GM13976 (cell line): ENCODE results near the gene C2orf78.

Experiments
- DNase-seq: peaks from one replicate; pipeline ENCODE4 v3.0.0; 2012; ENCODE audit warnings: low spot score
- CTCF ChIP-seq: IDR thresholded peaks from 2 replicates; pipeline ENCODE4 v1.5.1; 2012; ENCODE audit warnings: borderline replicate concordance, mild to moderate bottlenecking; ENCODE audit not compliant: insufficient read depth; ENCODE audit errors: extremely low read depth, missing control alignments, control extremely low read depth
- in situ Hi-C: fragments of 300-500 bp; cut with MboI; formaldehyde crosslinking; loops from one replicate; pipeline ENCODE4 v1.12.0; 2022; ENCODE audit warnings: low sequenced_read_pairs, mixed read lengths, inconsistent platforms; ENCODE audit not compliant: unreplicated experiment

Gene C2orf78

GRCh38 chr2:73836141-73836943, 52.4 kb downstream of the C2orf78 start:
- in situ Hi-C loops = no loop called here

GRCh38 chr2:73837847-73838585, 54.0 kb downstream of the C2orf78 start:
- TF ChIP-seq CTCF = no peak
- DNase-seq = no peak
- in situ Hi-C loops = no loop called here

More at GRCh38 chr2:73836141-73836943, 52.4 kb downstream of the C2orf78 start:
- TF ChIP-seq CTCF = no peak
- DNase-seq = no peak

- in situ Hi-C loops = no loop called here
- no peak for DNase-seq
- no peak for TF ChIP-seq CTCF
These were observed 55.0 kb downstream of the C2orf78 start for GRCh38 chr2:73838889-73839534.

DNA sequence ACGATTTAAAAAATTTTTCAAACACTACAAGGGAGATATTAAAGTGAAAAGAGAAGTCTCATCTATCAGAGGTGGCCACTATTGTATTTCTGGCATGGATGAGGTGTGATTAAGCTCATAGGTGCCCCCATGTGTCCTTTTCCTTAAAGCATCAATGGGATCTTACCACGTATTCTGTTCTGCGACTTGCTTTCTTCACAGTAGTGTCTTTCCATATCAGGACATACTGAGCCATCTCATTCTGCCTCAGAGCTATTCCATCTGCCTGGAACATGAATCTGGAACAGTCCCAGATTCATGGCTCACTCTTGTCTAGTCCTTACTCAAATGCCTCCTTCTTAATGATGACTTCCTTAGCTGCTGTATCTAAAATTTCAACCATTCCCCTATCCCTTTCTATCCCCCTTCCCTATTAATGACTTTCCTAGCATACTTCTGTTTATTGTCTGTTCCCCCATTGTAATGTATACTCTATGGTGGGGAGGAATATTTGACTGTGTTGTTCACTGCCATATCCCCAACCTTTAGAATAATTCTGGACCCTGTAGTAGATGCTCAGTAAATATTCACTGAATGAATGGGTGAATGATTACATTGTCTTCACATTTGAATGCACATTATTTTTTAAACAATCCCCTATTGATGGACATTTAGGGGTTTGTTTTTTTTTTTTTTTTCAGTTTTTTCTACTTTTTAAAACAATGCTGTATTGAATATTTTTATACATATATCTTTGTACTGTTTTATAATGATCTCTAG, 55.8 kb downstream of the C2orf78 start:
- no peak for TF ChIP-seq CTCF
- DNase-seq = no peak
- in situ Hi-C loops = no loop called here

DNA sequence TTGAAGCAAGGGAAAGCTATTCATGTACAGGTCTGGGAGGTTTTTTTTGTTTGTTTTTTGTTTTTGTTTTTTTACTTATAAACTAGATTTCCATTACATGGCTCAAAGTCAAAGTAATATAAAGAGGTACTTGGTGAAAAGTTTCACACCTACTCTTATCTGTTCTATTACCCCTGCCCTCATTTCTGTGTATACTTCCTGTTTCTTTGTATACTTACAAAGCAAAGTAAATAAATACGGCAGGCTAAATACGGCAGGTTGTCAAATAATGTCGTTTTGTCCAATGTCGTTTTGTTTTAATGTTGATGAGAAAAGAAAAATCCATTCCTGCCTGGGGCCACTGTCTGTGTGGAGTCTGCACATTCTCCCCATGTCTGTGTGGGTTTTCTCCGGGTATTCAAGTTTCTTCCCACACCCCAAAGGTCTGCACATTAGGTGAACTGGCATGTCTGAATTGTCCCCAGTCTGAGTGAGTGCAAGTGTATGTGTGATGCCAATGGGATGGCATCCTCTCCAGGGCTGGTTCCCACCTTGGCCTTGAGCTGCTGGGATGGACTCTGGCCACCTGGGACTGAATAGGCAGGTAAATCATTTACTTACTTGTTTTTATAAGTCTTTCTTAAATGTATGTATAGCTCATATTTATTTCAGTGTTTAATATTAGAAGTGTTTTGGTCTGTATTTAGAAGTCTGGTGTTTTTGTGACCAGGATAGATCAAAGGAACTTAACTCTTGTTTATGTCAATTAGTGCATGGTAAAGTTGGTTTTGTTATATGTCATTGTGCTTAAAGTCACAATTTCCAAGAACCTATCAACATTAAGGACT, 58.1 kb downstream of the C2orf78 start:
- DNase-seq = no peak
- in situ Hi-C loops = no loop called here
- TF ChIP-seq CTCF = no peak
